K562 (cell line): Measurements from ENCODE around the gene TCP11. TPM values are rescaled to one million over a fixed set of nuclear protein-coding genes. Genes with fewer than 3 reads are reported as not detected.
A peak's percentile ranks its signal among the peaks of the same experiment; 100 is the strongest.

Source experiments
- ATAC-seq: fragments of 200-7000 bp; cut with Tn5 transposase; 3 replicates; pipeline ENCODE4 v1.9.1; 2020; ENCODE audit warnings: moderate library complexity
- BruUV-seq: library from RNA; stranded (reverse); fragments of 400-500 nt; replicated peaks from 2 replicates; lab custom pipeline; 2021; lab: Mats Ljungman, UMichigan
- CTCF ChIA-PET: fragments of 300-600 bp; formaldehyde crosslinking; extraction: SDS; loops from one replicate; lab custom pipeline; 2021; ENCODE audit warnings: low intra/inter-chr PET ratio; lab: Yijun Ruan, JAX
- POLR2A ChIA-PET: fragments of 300-600, 350-650 bp; sonication (Branson Sonifier 250); formaldehyde crosslinking; extraction: SDS; loops from one replicate; lab custom pipeline; 2021; ENCODE audit warnings: antibody characterized with exemption, inconsistent platforms; lab: Yijun Ruan, JAX
- DNase-seq, 4 experiments: peaks; one replicate each; pipeline versions ENCODE4 v3.0.0 to v3.0.0-alpha.2; 2011 to 2018; ENCODE audit warnings: low spot score in 3 of 4, mixed read lengths in 3 of 4; ENCODE audit errors: extremely low read depth in 1 of 4
- FAIRE-seq: peaks from 2 replicates; lab custom pipeline; 2011; peaks lifted over from hg19 to GRCh38; lab: Jason Lieb, UNC
- H2AFZ ChIP-seq: 2 replicates; pipeline ENCODE4 v1.6.0; 2011; ENCODE audit warnings: low read depth, low read length, control low read depth, inconsistent platforms
- H3K27ac ChIP-seq: fragments of 200-600 bp; 3 replicates; pipeline ENCODE4 v1.8.0; 2011; ENCODE audit warnings: low read depth, mild to moderate bottlenecking, control low read depth, inconsistent platforms, low read length, moderate library complexity, mixed read lengths; ENCODE audit errors: extremely low read depth
- H3K27me3 ChIP-seq, 2 experiments: fragments of 300-600 bp in 1 of 2; 2 replicates in 1 of 2; 3 replicates in 1 of 2; pipeline versions ENCODE4 v1.6.0 to v1.8.0; 2011; ENCODE audit warnings: inconsistent platforms in 2 of 2, low read length in 2 of 2, mild to moderate bottlenecking in 1 of 2, mixed read lengths in 1 of 2, moderate library complexity in 1 of 2; ENCODE audit not compliant: control insufficient read depth in 2 of 2, insufficient read depth in 2 of 2
- H3K36me3 ChIP-seq: fragments of 300-600 bp; 3 replicates; pipeline ENCODE4 v1.8.0; 2011; ENCODE audit warnings: mild to moderate bottlenecking, low read length, inconsistent platforms; ENCODE audit not compliant: control insufficient read depth, insufficient read depth
- H3K4me1 ChIP-seq, 2 experiments: fragments of 200-600 bp in 1 of 2; replicated peaks in 1 of 2; 2 replicates in 1 of 2; 3 replicates in 1 of 2; pipeline versions ENCODE4 v1.5.1 to v1.8.0; 2011; ENCODE audit warnings: inconsistent platforms in 2 of 2, low read length in 2 of 2, mild to moderate bottlenecking in 1 of 2, mixed read lengths in 1 of 2, moderate library complexity in 1 of 2; ENCODE audit not compliant: control insufficient read depth in 2 of 2, insufficient read depth in 2 of 2
- H3K4me2 ChIP-seq: 2 replicates; pipeline ENCODE4 v1.6.1; 2011; ENCODE audit warnings: low read length, control low read depth, inconsistent platforms, mixed read lengths; ENCODE audit not compliant: insufficient read depth
- H3K4me3 ChIP-seq: fragments of 200-600 bp; sonication (generic), shearing (Covaris generic); 2 replicates; pipeline ENCODE4 v1.5.1; 2016; ENCODE audit warnings: control low read depth, inconsistent platforms
- H3K79me2 ChIP-seq: fragments of 200-600 bp; 3 replicates; pipeline ENCODE4 v1.8.0; 2011; ENCODE audit warnings: low read length, inconsistent platforms; ENCODE audit not compliant: control insufficient read depth, insufficient read depth
- H3K9ac ChIP-seq, 2 experiments: 2 replicates each; pipeline versions ENCODE4 v1.6.0 to v1.6.1; 2011; ENCODE audit warnings: low read depth in 2 of 2, low read length in 2 of 2, control low read depth in 1 of 2, inconsistent platforms in 1 of 2, mild to moderate bottlenecking in 1 of 2, mixed read lengths in 1 of 2; ENCODE audit not compliant: insufficient read depth in 1 of 2
- H3K9me1 ChIP-seq: one replicate; pipeline ENCODE4 v1.6.0; 2011; ENCODE audit warnings: inconsistent platforms, mild to moderate bottlenecking, low read length, moderate library complexity; ENCODE audit not compliant: control insufficient read depth, insufficient read depth
- H3K9me3 ChIP-seq: replicated peaks from 2 replicates; pipeline ENCODE4 v1.5.1; 2011; ENCODE audit warnings: low read depth, low read length, inconsistent platforms; ENCODE audit not compliant: control insufficient read depth, insufficient read depth
- H4K20me1 ChIP-seq: replicated peaks from 2 replicates; pipeline ENCODE4 v1.6.1; 2011; ENCODE audit warnings: low read length, inconsistent platforms, mixed read lengths; ENCODE audit not compliant: control insufficient read depth, insufficient read depth
- ARID4B ChIP-seq: sonication (generic); formaldehyde crosslinking; IDR thresholded peaks from 2 replicates; pipeline ENCODE4 v1.8.0; 2022; ENCODE audit warnings: mild to moderate bottlenecking, missing genetic modification reagents
- ATF2 ChIP-seq: sonication (generic); formaldehyde crosslinking; IDR thresholded peaks from 2 replicates; pipeline ENCODE4 v1.8.1; 2022; ENCODE audit warnings: missing genetic modification reagents
- BCOR ChIP-seq: fragments of 450-650 bp; IDR thresholded peaks from 2 replicates; pipeline ENCODE4 v1.6.1; 2016
- FOXA3 ChIP-seq, 2 experiments: fragments of 450-650 bp in 1 of 2; sonication (generic) in 1 of 2; formaldehyde crosslinking; IDR thresholded peaks in 1 of 2; conservative IDR thresholded peaks in 1 of 2; 2 replicates each; pipeline versions ENCODE4 v1.4.0 to v1.8.0; 2020 to 2022; ENCODE audit warnings: mild to moderate bottlenecking in 2 of 2, missing genetic modification reagents in 1 of 2
- FOXJ2 ChIP-seq: fragments of 200-800 bp; sonication (Bioruptor generic); IDR thresholded peaks from 2 replicates; pipeline ENCODE4 v1.6.1; 2016; ENCODE audit warnings: missing genetic modification characterization, missing compliant biosample characterization
- GABPB2 ChIP-seq: fragments of 250-450 bp; sonication (Bioruptor Pico); conservative IDR thresholded peaks from 2 replicates; pipeline ENCODE4 v1.5.1; 2021; ENCODE audit warnings: mild to moderate bottlenecking
- GTF2E2 ChIP-seq: fragments of 200-800 bp; sonication (Bioruptor generic); IDR thresholded peaks from 2 replicates; pipeline ENCODE4 v1.6.1; 2016; ENCODE audit warnings: missing genetic modification characterization, missing compliant biosample characterization
- RBM25 ChIP-seq: fragments of 200-400 bp; formaldehyde crosslinking; IDR thresholded peaks from 2 replicates; pipeline ENCODE4 v1.6.1; 2018; ENCODE audit warnings: low read length, low read depth, moderate library complexity; ENCODE audit not compliant: severe bottlenecking
- RFX1 ChIP-seq: fragments of 450-650 bp; IDR thresholded peaks from 2 replicates; pipeline ENCODE4 v1.6.1; 2016; ENCODE audit warnings: mild to moderate bottlenecking, moderate library complexity
- ZFP36 ChIP-seq: fragments of 150-350 bp; IDR thresholded peaks from 2 replicates; pipeline ENCODE4 v1.6.1; 2018; ENCODE audit warnings: low read length, low read depth; ENCODE audit not compliant: partially characterized antibody
- WGBS: fragments of 100-300 bp; shearing (Covaris generic); methylation state at CpG from one replicate; pipeline ENCODE4 v1.1.6; 2016; ENCODE audit warnings: low coverage, mixed read lengths; ENCODE audit not compliant: insufficient coverage; ENCODE audit errors: missing lambda C conversion rate; 5-methylcytosine and 5-hydroxymethylcytosine counted together
- in situ Hi-C: fragments of 300-500 bp; cut with MboI; formaldehyde crosslinking; loops from 4 replicates; pipeline ENCODE4 v1.15.0; 2018; ENCODE audit warnings: inconsistent platforms, mixed read lengths
- intact Hi-C: fragments of 100-400 bp; cut with micrococcal nuclease; formaldehyde crosslinking; loops from 2 replicates; pipeline ENCODE4 v1.14.2; 2022
- polyA plus RNA-seq, 8 experiments: library from polyadenylated mRNA; depleted of rRNA in 4 of 8; stranded (reverse) in 5 of 8; unstranded in 3 of 8; fragments of >200 nt; fragmentation: Nextera tagmentation in 2 of 8; fragmentation: Illumina TruSeq in 1 of 8; extraction: Ambion mirVana in 2 of 8; extraction: Trizol in 1 of 8; gene quantifications; 2 replicates each; pipeline versions ENCODE4 v1.2.1 to v1.2.3, GENCODE V29; 2011 to 2014; ENCODE audit warnings: inconsistent platforms in 1 of 8, missing spikeins in 1 of 8
- total RNA-seq, 7 experiments: library from RNA; depleted of rRNA in 6 of 7; stranded (reverse); fragments of >200 nt in 6 of 7; fragmentation: Illumina TruSeq in 2 of 7; extraction: Trizol in 2 of 7; gene quantifications; 2 replicates each; pipeline versions ENCODE4 v1.2.1 to v1.2.3, GENCODE V29; 2011 to 2021; ENCODE audit warnings: low replicate concordance in 1 of 7

The TCP11 gene
- total and polyA plus RNA-seq, 9 of the 15 experiments (the other 6 are each of a cell fraction or from before 2014, with no cell fraction given): not detected

GRCh38 chr6:35168461-35168861, 27.3 kb upstream of the TCP11 start:
- no peak for TF ChIP-seq RFX1
- TF ChIP-seq FOXA3 (CRISPR knock-in tag; conservative IDR thresholded peaks at IDR 0.05 in 1 of 2, IDR thresholded peaks at IDR 0.05 in 1 of 2): 0 out of 4 replicates have a peak, but pooled peaks of 1 of the 2 experiments have one; percentile 24
- Histone ChIP-seq H3K36me3 (no peaks in the 10 kb centered on the region), H3K4me2 (no peak overlapping the region), H3K4me3 (no peak overlapping the region), H3K9ac (no peak overlapping the region), H2AFZ (no peak overlapping the region), H3K27ac (no peak overlapping the region), H3K79me2 (no peaks in the 10 kb centered on the region), H3K4me1 (no peaks in the 10 kb centered on the region), H3K9me3 (0 out of 2 replicates have a peak, but pooled peaks cover 3% of the 10 kb centered on the region), H3K9me1 (no peaks in the 10 kb centered on the region), H3K27me3 (peaks cover 23 to 50% of the 10 kb centered on the region in 2 experiments), H4K20me1 (no peaks in the 10 kb centered on the region)
- POLR2A ChIA-PET: no interaction called here
- 2% methylated on average over 7 of the region's 7 CpGs for WGBS
- no peak for ATAC-seq
- DNase-seq: no peak
- CTCF ChIA-PET: no interaction called here
- BruUV-seq: no TSS peak
- in situ Hi-C loops (no loop called here), intact Hi-C loops (no loop called here)
- FAIRE-seq: no peak

GRCh38 chr6:35167505-35167904, 26.4 kb upstream of the TCP11 start:
- Histone ChIP-seq H3K9ac (no peak overlapping the region), H4K20me1 (no peaks in the 10 kb centered on the region), H3K9me3 (0 out of 2 replicates have a peak, but pooled peaks cover 3% of the 10 kb centered on the region), H3K27me3 (peaks cover 25 to 48% of the 10 kb centered on the region in 2 experiments; a peak in 4 of 5 replicates), H3K4me1 (no peaks in the 10 kb centered on the region), H3K4me3 (no peak overlapping the region), H3K36me3 (no peaks in the 10 kb centered on the region), H3K27ac (no peak overlapping the region), H3K4me2 (no peak overlapping the region), H3K9me1 (no peaks in the 10 kb centered on the region), H2AFZ (no peak overlapping the region), H3K79me2 (no peaks in the 10 kb centered on the region)
- FAIRE-seq: no peak
- BruUV-seq: no TSS peak
- ChIA-PET CTCF (no interaction called here), POLR2A (interaction anchor here (1.2 kb wide), 1 partner anchor 17 kb away, joined by 3 read pairs; no protein-coding TSS in a partner anchor)
- in situ Hi-C loops (no loop called here), intact Hi-C loops (no loop called here)
- DNase-seq: no peak
- ATAC-seq: no peak
- no peak for TF ChIP-seq FOXJ2 (tag)
- TF ChIP-seq ATF2 (CRISPR knock-in tag): no peak
- no peak for TF ChIP-seq GTF2E2 (tag)
- TF ChIP-seq GABPB2 (CRISPR knock-in tag): no peak
- TF ChIP-seq ARID4B (CRISPR knock-in tag): no peak
- TF ChIP-seq BCOR: peak; percentile 60; the same call in 1 of the 2 replicates
- peak; percentile 75 for TF ChIP-seq ZFP36
- TF ChIP-seq RBM25: peak; percentile 83
